K562 (cell line): ENCODE measurements around the gene SULT1B1. TPM values are rescaled to one million over a fixed set of nuclear protein-coding genes. Genes with fewer than 3 reads are reported as not detected.

Source experiments
- ATAC-seq: fragments of 200-7000 bp; cut with Tn5 transposase; 3 replicates; pipeline ENCODE4 v1.9.1; 2020; ENCODE audit warnings: moderate library complexity
- BruUV-seq: library from RNA; stranded (reverse); fragments of 400-500 nt; replicated peaks from 2 replicates; lab custom pipeline; 2021; lab: Mats Ljungman, UMichigan
- CTCF ChIA-PET: fragments of 300-600 bp; formaldehyde crosslinking; extraction: SDS; loops from one replicate; lab custom pipeline; 2021; ENCODE audit warnings: low intra/inter-chr PET ratio; lab: Yijun Ruan, JAX
- POLR2A ChIA-PET: fragments of 300-600, 350-650 bp; sonication (Branson Sonifier 250); formaldehyde crosslinking; extraction: SDS; loops from one replicate; lab custom pipeline; 2021; ENCODE audit warnings: antibody characterized with exemption, inconsistent platforms; lab: Yijun Ruan, JAX
- DNase-seq, 4 experiments: peaks; one replicate each; pipeline versions ENCODE4 v3.0.0 to v3.0.0-alpha.2; 2011 to 2018; ENCODE audit warnings: low spot score in 3 of 4, mixed read lengths in 3 of 4; ENCODE audit errors: extremely low read depth in 1 of 4
- FAIRE-seq: peaks from 2 replicates; lab custom pipeline; 2011; peaks lifted over from hg19 to GRCh38; lab: Jason Lieb, UNC
- H2AFZ ChIP-seq: 2 replicates; pipeline ENCODE4 v1.6.0; 2011; ENCODE audit warnings: low read depth, low read length, control low read depth, inconsistent platforms
- H3K27ac ChIP-seq: fragments of 200-600 bp; 3 replicates; pipeline ENCODE4 v1.8.0; 2011; ENCODE audit warnings: low read depth, mild to moderate bottlenecking, control low read depth, inconsistent platforms, low read length, moderate library complexity, mixed read lengths; ENCODE audit errors: extremely low read depth
- H3K27me3 ChIP-seq, 2 experiments: fragments of 300-600 bp in 1 of 2; 2 replicates in 1 of 2; 3 replicates in 1 of 2; pipeline versions ENCODE4 v1.6.0 to v1.8.0; 2011; ENCODE audit warnings: inconsistent platforms in 2 of 2, low read length in 2 of 2, mild to moderate bottlenecking in 1 of 2, mixed read lengths in 1 of 2, moderate library complexity in 1 of 2; ENCODE audit not compliant: control insufficient read depth in 2 of 2, insufficient read depth in 2 of 2
- H3K36me3 ChIP-seq: fragments of 300-600 bp; 3 replicates; pipeline ENCODE4 v1.8.0; 2011; ENCODE audit warnings: mild to moderate bottlenecking, low read length, inconsistent platforms; ENCODE audit not compliant: control insufficient read depth, insufficient read depth
- H3K4me1 ChIP-seq, 2 experiments: fragments of 200-600 bp in 1 of 2; replicated peaks in 1 of 2; 2 replicates in 1 of 2; 3 replicates in 1 of 2; pipeline versions ENCODE4 v1.5.1 to v1.8.0; 2011; ENCODE audit warnings: inconsistent platforms in 2 of 2, low read length in 2 of 2, mild to moderate bottlenecking in 1 of 2, mixed read lengths in 1 of 2, moderate library complexity in 1 of 2; ENCODE audit not compliant: control insufficient read depth in 2 of 2, insufficient read depth in 2 of 2
- H3K4me2 ChIP-seq: 2 replicates; pipeline ENCODE4 v1.6.1; 2011; ENCODE audit warnings: low read length, control low read depth, inconsistent platforms, mixed read lengths; ENCODE audit not compliant: insufficient read depth
- H3K4me3 ChIP-seq: fragments of 200-600 bp; sonication (generic), shearing (Covaris generic); 2 replicates; pipeline ENCODE4 v1.5.1; 2016; ENCODE audit warnings: control low read depth, inconsistent platforms
- H3K79me2 ChIP-seq: fragments of 200-600 bp; 3 replicates; pipeline ENCODE4 v1.8.0; 2011; ENCODE audit warnings: low read length, inconsistent platforms; ENCODE audit not compliant: control insufficient read depth, insufficient read depth
- H3K9ac ChIP-seq, 2 experiments: 2 replicates each; pipeline versions ENCODE4 v1.6.0 to v1.6.1; 2011; ENCODE audit warnings: low read depth in 2 of 2, low read length in 2 of 2, control low read depth in 1 of 2, inconsistent platforms in 1 of 2, mild to moderate bottlenecking in 1 of 2, mixed read lengths in 1 of 2; ENCODE audit not compliant: insufficient read depth in 1 of 2
- H3K9me1 ChIP-seq: one replicate; pipeline ENCODE4 v1.6.0; 2011; ENCODE audit warnings: inconsistent platforms, mild to moderate bottlenecking, low read length, moderate library complexity; ENCODE audit not compliant: control insufficient read depth, insufficient read depth
- H3K9me3 ChIP-seq: replicated peaks from 2 replicates; pipeline ENCODE4 v1.5.1; 2011; ENCODE audit warnings: low read depth, low read length, inconsistent platforms; ENCODE audit not compliant: control insufficient read depth, insufficient read depth
- H4K20me1 ChIP-seq: replicated peaks from 2 replicates; pipeline ENCODE4 v1.6.1; 2011; ENCODE audit warnings: low read length, inconsistent platforms, mixed read lengths; ENCODE audit not compliant: control insufficient read depth, insufficient read depth
- MAFG ChIP-seq: fragments of 450-650 bp; conservative IDR thresholded peaks from 2 replicates; pipeline ENCODE4 v1.6.1; 2016; ENCODE audit warnings: missing genetic modification characterization, missing compliant biosample characterization
- NRF1 ChIP-seq, 2 experiments: fragments of 450-650 bp; IDR thresholded peaks in 1 of 2; conservative IDR thresholded peaks in 1 of 2; 2 replicates each; pipeline ENCODE4 v1.6.1; 2014; ENCODE audit warnings: mild to moderate bottlenecking in 2 of 2
- SLC30A9 ChIP-seq: fragments of 250-450 bp; sonication (Bioruptor Pico); IDR thresholded peaks from 2 replicates; pipeline ENCODE4 v1.8.0; 2022; ENCODE audit warnings: mild to moderate bottlenecking, moderate library complexity
- SMAD1 ChIP-seq: fragments of 150-350 bp; IDR thresholded peaks from 2 replicates; pipeline ENCODE4 v1.6.1; 2014; ENCODE audit warnings: low read length, low read depth; ENCODE audit not compliant: partially characterized antibody
- SREBF2 ChIP-seq: sonication (generic); formaldehyde crosslinking; IDR thresholded peaks from 2 replicates; pipeline ENCODE4 v1.4.0; 2020; ENCODE audit warnings: mild to moderate bottlenecking, missing genetic modification reagents
- TCFL5 ChIP-seq: fragments of 250-450 bp; sonication (Bioruptor Pico); conservative IDR thresholded peaks from 2 replicates; pipeline ENCODE4 v1.6.1; 2021; ENCODE audit warnings: mild to moderate bottlenecking, moderate library complexity, matching md5 sums
- ZC3H4 ChIP-seq: sonication (generic); formaldehyde crosslinking; IDR thresholded peaks from 2 replicates; pipeline ENCODE4 v1.9.0; 2021; ENCODE audit warnings: missing genetic modification reagents, borderline replicate concordance
- ZNF253 ChIP-seq: fragments of 250-450 bp; sonication (Bioruptor Pico); conservative IDR thresholded peaks from 2 replicates; pipeline ENCODE4 v1.6.1; 2021; ENCODE audit warnings: mild to moderate bottlenecking
- ZNF561 ChIP-seq: fragments of 450-650 bp; formaldehyde crosslinking; conservative IDR thresholded peaks from 2 replicates; pipeline ENCODE4 v1.4.0; 2020; ENCODE audit warnings: mild to moderate bottlenecking, moderate library complexity
- WGBS: fragments of 100-300 bp; shearing (Covaris generic); methylation state at CpG from one replicate; pipeline ENCODE4 v1.1.6; 2016; ENCODE audit warnings: low coverage, mixed read lengths; ENCODE audit not compliant: insufficient coverage; ENCODE audit errors: missing lambda C conversion rate; 5-methylcytosine and 5-hydroxymethylcytosine counted together
- in situ Hi-C: fragments of 300-500 bp; cut with MboI; formaldehyde crosslinking; loops from 4 replicates; pipeline ENCODE4 v1.15.0; 2018; ENCODE audit warnings: inconsistent platforms, mixed read lengths
- intact Hi-C: fragments of 100-400 bp; cut with micrococcal nuclease; formaldehyde crosslinking; loops from 2 replicates; pipeline ENCODE4 v1.14.2; 2022
- polyA plus RNA-seq, 8 experiments: library from polyadenylated mRNA; depleted of rRNA in 4 of 8; stranded (reverse) in 5 of 8; unstranded in 3 of 8; fragments of >200 nt; fragmentation: Nextera tagmentation in 2 of 8; fragmentation: Illumina TruSeq in 1 of 8; extraction: Ambion mirVana in 2 of 8; extraction: Trizol in 1 of 8; gene quantifications; 2 replicates each; pipeline versions ENCODE4 v1.2.1 to v1.2.3, GENCODE V29; 2011 to 2014; ENCODE audit warnings: inconsistent platforms in 1 of 8, missing spikeins in 1 of 8
- total RNA-seq, 7 experiments: library from RNA; depleted of rRNA in 6 of 7; stranded (reverse); fragments of >200 nt in 6 of 7; fragmentation: Illumina TruSeq in 2 of 7; extraction: Trizol in 2 of 7; gene quantifications; 2 replicates each; pipeline versions ENCODE4 v1.2.1 to v1.2.3, GENCODE V29; 2011 to 2021; ENCODE audit warnings: low replicate concordance in 1 of 7
- TF ChIP-seq, protein P1 (sequence below): fragments of 450-650 bp; IDR thresholded peaks from 2 replicates; pipeline ENCODE4 v1.6.1; 2016; ENCODE audit warnings: mild to moderate bottlenecking
- TF ChIP-seq, protein P2 (sequence below), 2 experiments: fragments of 450-650 bp in 1 of 2; sonication (generic) in 1 of 2; formaldehyde crosslinking in 1 of 2; IDR thresholded peaks; 2 replicates each; pipeline versions ENCODE4 v1.7.1 to v1.9.0; 2016 to 2022; ENCODE audit warnings: inconsistent platforms in 1 of 2, mild to moderate bottlenecking in 1 of 2, missing genetic modification reagents in 1 of 2

SULT1B1 gene
- total and polyA plus RNA-seq, 9 of the 15 experiments (the other 6 are each of a cell fraction or from before 2014, with no cell fraction given), result under 0.01 TPM; not detected in 8

DNA sequence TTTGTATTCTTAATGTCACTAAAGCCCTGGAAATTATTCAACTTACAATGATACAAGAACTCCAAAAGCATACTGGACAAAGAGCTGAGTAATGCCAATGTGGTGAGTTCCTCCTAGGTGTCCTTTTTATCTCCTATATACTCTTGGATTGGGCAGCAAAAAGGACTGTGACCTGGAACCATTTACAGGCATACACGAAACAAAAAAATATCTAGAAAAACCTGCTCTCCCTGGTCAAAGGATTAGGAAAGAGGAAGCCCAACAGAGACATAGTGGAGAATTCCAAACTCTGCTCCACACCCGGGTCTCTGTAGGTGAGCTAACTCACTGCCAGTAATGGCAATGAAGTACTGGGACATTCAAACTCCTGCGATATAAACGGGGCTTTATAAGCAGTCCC, 25.3 kb downstream of the SULT1B1 start (continued):
- TF ChIP-seq NRF1 (conservative IDR thresholded peaks at IDR 0.05 in 1 of 2, IDR thresholded peaks at IDR 0.05 in 1 of 2) (no peak), SMAD1 (no peak), ZC3H4 (no peak), SLC30A9 (CRISPR knock-in tag) (no peak), ZNF253 (CRISPR knock-in tag) (no peak)
- TF ChIP-seq, protein P1, sequence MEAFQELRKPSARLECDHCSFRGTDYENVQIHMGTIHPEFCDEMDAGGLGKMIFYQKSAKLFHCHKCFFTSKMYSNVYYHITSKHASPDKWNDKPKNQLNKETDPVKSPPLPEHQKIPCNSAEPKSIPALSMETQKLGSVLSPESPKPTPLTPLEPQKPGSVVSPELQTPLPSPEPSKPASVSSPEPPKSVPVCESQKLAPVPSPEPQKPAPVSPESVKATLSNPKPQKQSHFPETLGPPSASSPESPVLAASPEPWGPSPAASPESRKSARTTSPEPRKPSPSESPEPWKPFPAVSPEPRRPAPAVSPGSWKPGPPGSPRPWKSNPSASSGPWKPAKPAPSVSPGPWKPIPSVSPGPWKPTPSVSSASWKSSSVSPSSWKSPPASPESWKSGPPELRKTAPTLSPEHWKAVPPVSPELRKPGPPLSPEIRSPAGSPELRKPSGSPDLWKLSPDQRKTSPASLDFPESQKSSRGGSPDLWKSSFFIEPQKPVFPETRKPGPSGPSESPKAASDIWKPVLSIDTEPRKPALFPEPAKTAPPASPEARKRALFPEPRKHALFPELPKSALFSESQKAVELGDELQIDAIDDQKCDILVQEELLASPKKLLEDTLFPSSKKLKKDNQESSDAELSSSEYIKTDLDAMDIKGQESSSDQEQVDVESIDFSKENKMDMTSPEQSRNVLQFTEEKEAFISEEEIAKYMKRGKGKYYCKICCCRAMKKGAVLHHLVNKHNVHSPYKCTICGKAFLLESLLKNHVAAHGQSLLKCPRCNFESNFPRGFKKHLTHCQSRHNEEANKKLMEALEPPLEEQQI, result no peak

DNA sequence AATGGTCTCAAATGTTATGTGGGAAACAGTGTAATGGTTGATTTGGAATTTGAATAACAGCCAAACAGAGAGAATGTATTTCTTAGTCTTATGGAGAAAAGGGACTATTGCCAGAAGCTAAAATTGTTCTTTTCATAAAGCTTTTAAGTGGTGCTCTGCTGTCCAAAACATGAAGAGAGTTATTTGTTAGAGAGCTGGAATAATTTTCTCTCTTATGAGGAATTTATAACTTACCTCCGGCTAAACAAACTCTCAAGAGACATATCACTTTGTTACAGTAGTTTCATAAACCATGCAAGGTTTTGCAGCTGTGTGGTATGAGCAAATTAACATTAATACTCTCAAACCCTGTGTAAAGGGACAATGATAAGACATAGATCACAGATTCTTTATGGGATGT, 28.6 kb downstream of the SULT1B1 start:
- no peak for FAIRE-seq
- Histone ChIP-seq H3K9me3 (no peaks in the 10 kb centered on the region), H3K36me3 (no peaks in the 10 kb centered on the region), H3K9ac (no peak overlapping the region), H3K79me2 (no peaks in the 10 kb centered on the region), H2AFZ (no peak overlapping the region), H4K20me1 (no peaks in the 10 kb centered on the region), H3K4me3 (no peak overlapping the region), H3K27me3 (no peaks in the 10 kb centered on the region), H3K4me1 (no peaks in the 10 kb centered on the region), H3K4me2 (no peak overlapping the region), H3K27ac (no peak overlapping the region), H3K9me1 (no peaks in the 10 kb centered on the region)
- DNase-seq, result no peak
- ChIA-PET POLR2A (no interaction called here), CTCF (no interaction called here)
- in situ Hi-C loops (no loop called here), intact Hi-C loops (no loop called here)
- no TSS peak for BruUV-seq
- WGBS, result 0% methylated on average over 1 of the region's 1 CpG
- no peak for ATAC-seq
- TF ChIP-seq MAFG (tag) (no peak), SREBF2 (CRISPR knock-in tag) (no peak), TCFL5 (no peak), ZNF561 (CRISPR knock-in tag) (no peak)
- TF ChIP-seq, protein P2, sequence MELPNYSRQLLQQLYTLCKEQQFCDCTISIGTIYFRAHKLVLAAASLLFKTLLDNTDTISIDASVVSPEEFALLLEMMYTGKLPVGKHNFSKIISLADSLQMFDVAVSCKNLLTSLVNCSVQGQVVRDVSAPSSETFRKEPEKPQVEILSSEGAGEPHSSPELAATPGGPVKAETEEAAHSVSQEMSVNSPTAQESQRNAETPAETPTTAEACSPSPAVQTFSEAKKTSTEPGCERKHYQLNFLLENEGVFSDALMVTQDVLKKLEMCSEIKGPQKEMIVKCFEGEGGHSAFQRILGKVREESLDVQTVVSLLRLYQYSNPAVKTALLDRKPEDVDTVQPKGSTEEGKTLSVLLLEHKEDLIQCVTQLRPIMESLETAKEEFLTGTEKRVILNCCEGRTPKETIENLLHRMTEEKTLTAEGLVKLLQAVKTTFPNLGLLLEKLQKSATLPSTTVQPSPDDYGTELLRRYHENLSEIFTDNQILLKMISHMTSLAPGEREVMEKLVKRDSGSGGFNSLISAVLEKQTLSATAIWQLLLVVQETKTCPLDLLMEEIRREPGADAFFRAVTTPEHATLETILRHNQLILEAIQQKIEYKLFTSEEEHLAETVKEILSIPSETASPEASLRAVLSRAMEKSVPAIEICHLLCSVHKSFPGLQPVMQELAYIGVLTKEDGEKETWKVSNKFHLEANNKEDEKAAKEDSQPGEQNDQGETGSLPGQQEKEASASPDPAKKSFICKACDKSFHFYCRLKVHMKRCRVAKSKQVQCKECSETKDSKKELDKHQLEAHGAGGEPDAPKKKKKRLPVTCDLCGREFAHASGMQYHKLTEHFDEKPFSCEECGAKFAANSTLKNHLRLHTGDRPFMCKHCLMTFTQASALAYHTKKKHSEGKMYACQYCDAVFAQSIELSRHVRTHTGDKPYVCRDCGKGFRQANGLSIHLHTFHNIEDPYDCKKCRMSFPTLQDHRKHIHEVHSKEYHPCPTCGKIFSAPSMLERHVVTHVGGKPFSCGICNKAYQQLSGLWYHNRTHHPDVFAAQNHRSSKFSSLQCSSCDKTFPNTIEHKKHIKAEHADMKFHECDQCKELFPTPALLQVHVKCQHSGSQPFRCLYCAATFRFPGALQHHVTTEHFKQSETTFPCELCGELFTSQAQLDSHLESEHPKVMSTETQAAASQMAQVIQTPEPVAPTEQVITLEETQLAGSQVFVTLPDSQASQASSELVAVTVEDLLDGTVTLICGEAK (IDR thresholded peaks at IDR 0.05), result no peak
- TF ChIP-seq, protein P2 (CRISPR knock-in tag; IDR thresholded peaks at IDR 0.05), result no peak
